IMR-90 (cell line): Measurements from ENCODE around the gene FBN1. TPM values are rescaled to one million over a fixed set of nuclear protein-coding genes. Genes with fewer than 3 reads are reported as not detected.

Experiments
- ATAC-seq: fragments of 200-7000 bp; cut with Tn5 transposase; 2 replicates; pipeline ENCODE4 v1.9.1; 2020; ENCODE audit warnings: low read depth, mild to moderate bottlenecking, moderate library complexity
- BruUV-seq: library from RNA; stranded (reverse); fragments of 400-500 nt; replicated peaks from 2 replicates; lab custom pipeline; 2021; lab: Mats Ljungman, UMichigan
- CTCF ChIA-PET: fragments of 300-600 bp; formaldehyde crosslinking; extraction: SDS; loops from one replicate; lab custom pipeline; 2021; ENCODE audit warnings: antibody characterized with exemption; lab: Yijun Ruan, JAX
- POLR2A ChIA-PET: fragments of 300-600 bp; sonication (Branson Sonifier 250); formaldehyde crosslinking; loops from one replicate; lab custom pipeline; 2022; ENCODE audit warnings: antibody characterized with exemption; ENCODE audit not compliant: unreplicated experiment; lab: Charles Lee
- DNase-seq: peaks from one replicate; pipeline ENCODE4 v3.0.0; 2013
- H2AFZ ChIP-seq: replicated peaks from 2 replicates; pipeline ENCODE3; 2013; ENCODE audit warnings: low read length, mild to moderate bottlenecking; ENCODE audit not compliant: poor library complexity
- H2AK5ac ChIP-seq: 2 replicates; pipeline ENCODE4 v1.6.1; 2013; ENCODE audit warnings: low read depth, low read length, inconsistent platforms
- H2AK9ac ChIP-seq: replicated peaks from 2 replicates; pipeline ENCODE3; 2013; ENCODE audit warnings: mild to moderate bottlenecking, low read depth, low read length, moderate library complexity; ENCODE audit not compliant: poor library complexity
- H2BK120ac ChIP-seq: 2 replicates; pipeline ENCODE4 v1.6.1; 2013; ENCODE audit warnings: low read depth, low read length, inconsistent platforms
- H2BK15ac ChIP-seq: 3 replicates; pipeline ENCODE4 v1.6.1; 2013; ENCODE audit warnings: low read depth, low read length, inconsistent platforms
- H2BK20ac ChIP-seq: 2 replicates; pipeline ENCODE4 v1.6.1; 2013; ENCODE audit warnings: low read depth, mild to moderate bottlenecking, inconsistent platforms, low read length, moderate library complexity
- H2BK5ac ChIP-seq: 2 replicates; pipeline ENCODE4 v1.6.1; 2013; ENCODE audit warnings: mild to moderate bottlenecking, low read depth, low read length, inconsistent platforms; ENCODE audit not compliant: poor library complexity, severe bottlenecking
- H3K14ac ChIP-seq: replicated peaks from 2 replicates; pipeline ENCODE4 v1.6.1; 2013; ENCODE audit warnings: low read depth, low read length, inconsistent platforms
- H3K18ac ChIP-seq: 2 replicates; pipeline ENCODE4 v1.6.1; 2013; ENCODE audit warnings: low read depth, low read length, control low read depth
- H3K23ac ChIP-seq: 2 replicates; pipeline ENCODE4 v1.6.1; 2013; ENCODE audit warnings: low read depth, low read length, inconsistent platforms
- H3K27ac ChIP-seq: 2 replicates; pipeline ENCODE4 v1.5.1; 2013; ENCODE audit warnings: mild to moderate bottlenecking, control low read depth, low read length; ENCODE audit not compliant: insufficient read depth
- H3K27me3 ChIP-seq: 2 replicates; pipeline ENCODE4 v1.6.1; 2013; ENCODE audit warnings: low read length; ENCODE audit not compliant: control insufficient read depth, insufficient read depth
- H3K36me3 ChIP-seq: 2 replicates; pipeline ENCODE4 v1.6.1; 2013; ENCODE audit warnings: low read length, mixed read lengths; ENCODE audit not compliant: control insufficient read depth, insufficient read depth
- H3K4ac ChIP-seq: 2 replicates; pipeline ENCODE4 v1.6.1; 2013; ENCODE audit warnings: low read depth, low read length, inconsistent platforms
- H3K4me1 ChIP-seq: 2 replicates; pipeline ENCODE4 v1.6.1; 2013; ENCODE audit warnings: low read length, mixed read lengths; ENCODE audit not compliant: control insufficient read depth, insufficient read depth
- H3K4me2 ChIP-seq: 2 replicates; pipeline ENCODE4 v1.6.1; 2013; ENCODE audit warnings: low read depth, mild to moderate bottlenecking, control low read depth, low read length, moderate library complexity
- H3K4me3 ChIP-seq: 2 replicates; pipeline ENCODE4 v1.5.1; 2013; ENCODE audit warnings: low read depth, mild to moderate bottlenecking, control low read depth, low read length, moderate library complexity; ENCODE audit not compliant: insufficient read depth
- H3K56ac ChIP-seq: 2 replicates; pipeline ENCODE4 v1.6.1; 2013; ENCODE audit warnings: low read length, inconsistent platforms; ENCODE audit not compliant: insufficient read depth; ENCODE audit errors: extremely low read depth
- H3K79me1 ChIP-seq, 2 experiments: 2 replicates each; pipeline ENCODE4 v1.6.1; 2013; ENCODE audit warnings: low read length in 2 of 2, inconsistent platforms in 1 of 2, low read depth in 1 of 2
- H3K9ac ChIP-seq: 2 replicates; pipeline ENCODE4 v1.6.1; 2013; ENCODE audit warnings: low read depth, low read length, control low read depth
- H3K9me1 ChIP-seq: 2 replicates; pipeline ENCODE4 v1.6.1; 2013; ENCODE audit warnings: low read length, inconsistent platforms; ENCODE audit not compliant: insufficient read depth
- H3K9me3 ChIP-seq: 2 replicates; pipeline ENCODE4 v1.6.1; 2013; ENCODE audit warnings: low read length; ENCODE audit not compliant: control insufficient read depth, insufficient read depth
- H4K20me1 ChIP-seq: 2 replicates; pipeline ENCODE4 v1.6.1; 2013; ENCODE audit warnings: low read length, inconsistent platforms; ENCODE audit not compliant: insufficient read depth
- H4K5ac ChIP-seq: 2 replicates; pipeline ENCODE4 v1.6.1; 2013; ENCODE audit warnings: mild to moderate bottlenecking, low read depth, low read length, control low read depth
- H4K8ac ChIP-seq, 2 experiments: 2 replicates each; pipeline ENCODE4 v1.6.1; 2013; ENCODE audit warnings: low read depth in 2 of 2, low read length in 2 of 2, control low read depth in 1 of 2, inconsistent platforms in 1 of 2
- H4K91ac ChIP-seq: 2 replicates; pipeline ENCODE4 v1.6.1; 2013; ENCODE audit warnings: low read depth, low read length, inconsistent platforms; ENCODE audit not compliant: insufficient read depth
- BHLHE40 ChIP-seq: fragments of 150-350 bp; IDR thresholded peaks from 2 replicates; pipeline ENCODE4 v1.6.1; 2016; ENCODE audit warnings: mild to moderate bottlenecking, low read depth, low read length
- CEBPB ChIP-seq: IDR thresholded peaks from 2 replicates; pipeline ENCODE4 v1.6.1; 2012; ENCODE audit warnings: low read depth, low read length, improper control_type of control experiment
- CHD1 ChIP-seq: IDR thresholded peaks from 2 replicates; pipeline ENCODE4 v1.6.1; 2012; ENCODE audit warnings: low read depth, low read length, improper control_type of control experiment
- FOS ChIP-seq: fragments of 150-350 bp; IDR thresholded peaks from 2 replicates; pipeline ENCODE4 v1.6.1; 2016; ENCODE audit warnings: low read depth, low read length
- MAFK ChIP-seq: IDR thresholded peaks from 2 replicates; pipeline ENCODE4 v1.6.1; 2012; ENCODE audit warnings: low read depth, low read length, improper control_type of control experiment
- MAZ ChIP-seq: IDR thresholded peaks from 2 replicates; pipeline ENCODE4 v1.6.1; 2012; ENCODE audit warnings: low read depth, mild to moderate bottlenecking, low read length, improper control_type of control experiment, moderate library complexity, borderline replicate concordance
- MXI1 ChIP-seq: IDR thresholded peaks from 2 replicates; pipeline ENCODE4 v1.6.1; 2012; ENCODE audit warnings: low read depth, mild to moderate bottlenecking, low read length, moderate library complexity, borderline replicate concordance
- NFE2L2 ChIP-seq: fragments of 150-350 bp; IDR thresholded peaks from 2 replicates; pipeline ENCODE4 v1.6.1; 2016; ENCODE audit warnings: low read depth, mild to moderate bottlenecking, low read length
- POLR2A ChIP-seq: IDR thresholded peaks from 2 replicates; pipeline ENCODE4 v1.6.1; 2012; ENCODE audit warnings: mild to moderate bottlenecking, low read depth, low read length
- RAD21 ChIP-seq: IDR thresholded peaks from 2 replicates; pipeline ENCODE4 v1.6.1; 2012; ENCODE audit warnings: low read length, improper control_type of control experiment
- RCOR1 ChIP-seq: IDR thresholded peaks from 2 replicates; pipeline ENCODE4 v1.6.1; 2012; ENCODE audit warnings: mild to moderate bottlenecking, low read length, improper control_type of control experiment; ENCODE audit not compliant: insufficient replicate concordance
- RFX5 ChIP-seq: IDR thresholded peaks from 2 replicates; pipeline ENCODE4 v1.8.0; 2012; ENCODE audit warnings: low read depth, mild to moderate bottlenecking, low read length, moderate library complexity
- SMC3 ChIP-seq: fragments of 150-350 bp; IDR thresholded peaks from 2 replicates; pipeline ENCODE4 v1.6.1; 2016; ENCODE audit warnings: low read depth, mild to moderate bottlenecking, antibody characterized with exemption, low read length, moderate library complexity
- WGBS, 2 experiments: methylation state at CpG; one replicate each; pipeline versions ENCODE4 v1.1.5 to v1.1.7; 2013; ENCODE audit warnings: missing lambda C conversion rate in 2 of 2; ENCODE audit not compliant: insufficient read length in 1 of 2; ENCODE audit errors: extremely low coverage in 2 of 2; 5-methylcytosine and 5-hydroxymethylcytosine counted together
- dilution Hi-C: fragments of 300-500 bp; cut with HindIII; formaldehyde crosslinking; loops from one replicate; pipeline ENCODE4 v1.14.3; 2018; ENCODE audit warnings: low sequenced_read_pairs; ENCODE audit not compliant: unreplicated experiment
- in situ Hi-C: fragments of 300-500 bp; cut with MboI; formaldehyde crosslinking; loops from 3 replicates; pipeline ENCODE4 v1.14.3; 2019; ENCODE audit warnings: low sequenced_read_pairs, inconsistent platforms, mixed read lengths
- intact Hi-C: fragments of 100-400 bp; cut with micrococcal nuclease; formaldehyde crosslinking; loops from 2 replicates; pipeline ENCODE4 v1.10.0; 2022
- polyA plus RNA-seq, 3 experiments: library from polyadenylated mRNA; depleted of rRNA; stranded (reverse); fragments of >200 nt; gene quantifications; 2 replicates each; pipeline ENCODE4 v1.2.3, GENCODE V29; 2012; ENCODE audit warnings: low replicate concordance in 1 of 3
- total RNA-seq: library from RNA; depleted of rRNA; stranded (reverse); fragments of >200 nt; gene quantifications from 2 replicates; pipeline ENCODE4 v1.2.3, GENCODE V29; 2012
- TF ChIP-seq, protein P1 (sequence below): conservative IDR thresholded peaks from 2 replicates; pipeline ENCODE4 v1.5.1; 2012; ENCODE audit warnings: mild to moderate bottlenecking, low read depth, low read length, improper control_type of control experiment
- TF ChIP-seq, protein P2 (sequence below): fragments of 150-350 bp; IDR thresholded peaks from 2 replicates; pipeline ENCODE4 v1.6.1; 2016; ENCODE audit warnings: low read depth, mild to moderate bottlenecking, low read length, moderate library complexity, borderline replicate concordance
- TF ChIP-seq, protein P3 (sequence below): fragments of 150-350 bp; IDR thresholded peaks from 2 replicates; pipeline ENCODE4 v1.6.1; 2017; ENCODE audit warnings: mild to moderate bottlenecking, antibody characterized with exemption, low read length, low read depth

Gene FBN1
- total and polyA plus RNA-seq, 2 of the 4 experiments (the other 2 are of a cell fraction), result 134 to 283 TPM

GRCh38 chr15:48462688-48463087 is 182.8 kb downstream of the FBN1 start:
- H3K4me2 ChIP-seq, result peak overlapping the region; percentile 51
- BruUV-seq, result no TSS peak
- H2AK9ac ChIP-seq, result no peak overlapping the region
- H3K9ac ChIP-seq, result no peak overlapping the region
- peaks cover 4% of the 10 kb centered on the region; the same call in 1 of the 2 replicates for H3K9me1 ChIP-seq
- peak overlapping the region; percentile 67 for H3K4ac ChIP-seq
- H3K27me3 ChIP-seq, result no peaks in the 10 kb centered on the region
- peak overlapping the region; percentile 83 for H3K23ac ChIP-seq
- no CpG with 5 or more reads among the region's 4 CpGs for WGBS, 2 experiments
- H2AK5ac ChIP-seq, result peak overlapping the region; percentile 51; the same call in 1 of the 2 replicates
- peak overlapping the region; percentile 54; the same call in 1 of the 2 replicates for H2BK20ac ChIP-seq
- peaks cover 12% of the 10 kb centered on the region for H3K4me1 ChIP-seq
- peak overlapping the region; percentile 71 for H2BK120ac ChIP-seq
- peak; percentile 63 for ATAC-seq
- H4K8ac ChIP-seq, result peak overlapping the region; percentile 31 to 78; a peak in 1 of 4 replicates
- no peaks in the 10 kb centered on the region for H3K9me3 ChIP-seq
- peak overlapping the region; percentile 85 for H2BK5ac ChIP-seq
- POLR2A ChIA-PET, result no interaction called here
- H4K91ac ChIP-seq, result peak overlapping the region; percentile 79
- peak overlapping the region; percentile 79; the same call in 1 of the 2 replicates for H3K27ac ChIP-seq
- H4K20me1 ChIP-seq, result no peaks in the 10 kb centered on the region
- peak overlapping the region; percentile 69 for H3K18ac ChIP-seq
- dilution Hi-C loops, result no loop called here
- H3K36me3 ChIP-seq, result peaks cover 46% of the 10 kb centered on the region
- CTCF ChIA-PET, result no interaction called here
- intact Hi-C loops, result no loop called here
- H3K79me1 ChIP-seq, result peaks cover 8 to 24% of the 10 kb centered on the region in 2 experiments; a peak in 2 of 4 replicates
- peak overlapping the region; percentile 41; the same call in 1 of the 2 replicates for H3K14ac ChIP-seq
- peak; percentile 80 for DNase-seq
- H2BK15ac ChIP-seq, result 0 out of 3 replicates have a peak overlapping the region, but pooled peaks have one; percentile 43
- in situ Hi-C loops, result no loop called here
- TF ChIP-seq RFX5 (no peak), MXI1 (no peak), CEBPB (no peak), RCOR1 (no peak), NFE2L2 (no peak), MAZ (no peak), MAFK (peak; percentile 63; the same call in 1 of the 2 replicates), BHLHE40 (peak; percentile 20; the same call in 1 of the 2 replicates), CHD1 (no peak), RAD21 (no peak), SMC3 (no peak), POLR2A (no peak), FOS (peak; percentile 36; the same call in 1 of the 2 replicates)
- TF ChIP-seq, protein P1, sequence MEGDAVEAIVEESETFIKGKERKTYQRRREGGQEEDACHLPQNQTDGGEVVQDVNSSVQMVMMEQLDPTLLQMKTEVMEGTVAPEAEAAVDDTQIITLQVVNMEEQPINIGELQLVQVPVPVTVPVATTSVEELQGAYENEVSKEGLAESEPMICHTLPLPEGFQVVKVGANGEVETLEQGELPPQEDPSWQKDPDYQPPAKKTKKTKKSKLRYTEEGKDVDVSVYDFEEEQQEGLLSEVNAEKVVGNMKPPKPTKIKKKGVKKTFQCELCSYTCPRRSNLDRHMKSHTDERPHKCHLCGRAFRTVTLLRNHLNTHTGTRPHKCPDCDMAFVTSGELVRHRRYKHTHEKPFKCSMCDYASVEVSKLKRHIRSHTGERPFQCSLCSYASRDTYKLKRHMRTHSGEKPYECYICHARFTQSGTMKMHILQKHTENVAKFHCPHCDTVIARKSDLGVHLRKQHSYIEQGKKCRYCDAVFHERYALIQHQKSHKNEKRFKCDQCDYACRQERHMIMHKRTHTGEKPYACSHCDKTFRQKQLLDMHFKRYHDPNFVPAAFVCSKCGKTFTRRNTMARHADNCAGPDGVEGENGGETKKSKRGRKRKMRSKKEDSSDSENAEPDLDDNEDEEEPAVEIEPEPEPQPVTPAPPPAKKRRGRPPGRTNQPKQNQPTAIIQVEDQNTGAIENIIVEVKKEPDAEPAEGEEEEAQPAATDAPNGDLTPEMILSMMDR, result no peak
- TF ChIP-seq, protein P2, sequence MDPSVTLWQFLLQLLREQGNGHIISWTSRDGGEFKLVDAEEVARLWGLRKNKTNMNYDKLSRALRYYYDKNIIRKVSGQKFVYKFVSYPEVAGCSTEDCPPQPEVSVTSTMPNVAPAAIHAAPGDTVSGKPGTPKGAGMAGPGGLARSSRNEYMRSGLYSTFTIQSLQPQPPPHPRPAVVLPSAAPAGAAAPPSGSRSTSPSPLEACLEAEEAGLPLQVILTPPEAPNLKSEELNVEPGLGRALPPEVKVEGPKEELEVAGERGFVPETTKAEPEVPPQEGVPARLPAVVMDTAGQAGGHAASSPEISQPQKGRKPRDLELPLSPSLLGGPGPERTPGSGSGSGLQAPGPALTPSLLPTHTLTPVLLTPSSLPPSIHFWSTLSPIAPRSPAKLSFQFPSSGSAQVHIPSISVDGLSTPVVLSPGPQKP, result no peak
- TF ChIP-seq, protein P3, sequence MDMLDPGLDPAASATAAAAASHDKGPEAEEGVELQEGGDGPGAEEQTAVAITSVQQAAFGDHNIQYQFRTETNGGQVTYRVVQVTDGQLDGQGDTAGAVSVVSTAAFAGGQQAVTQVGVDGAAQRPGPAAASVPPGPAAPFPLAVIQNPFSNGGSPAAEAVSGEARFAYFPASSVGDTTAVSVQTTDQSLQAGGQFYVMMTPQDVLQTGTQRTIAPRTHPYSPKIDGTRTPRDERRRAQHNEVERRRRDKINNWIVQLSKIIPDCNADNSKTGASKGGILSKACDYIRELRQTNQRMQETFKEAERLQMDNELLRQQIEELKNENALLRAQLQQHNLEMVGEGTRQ, result no peak
- H2AFZ ChIP-seq, result no peak overlapping the region
- peak overlapping the region; percentile 69 for H4K5ac ChIP-seq
- peak overlapping the region; percentile 37; the same call in 1 of the 2 replicates for H3K56ac ChIP-seq
- no peak overlapping the region for H3K4me3 ChIP-seq
